Adrenal gland (tissue), 5 donors: ENCODE measurements around the gene GGA2.

Source experiments
- POLR2A ChIP-seq, 2 donors: fragments of 450-650 bp; IDR thresholded peaks; one replicate each; pipeline ENCODE4 v1.6.1; 2017; ENCODE audit warnings: antibody characterized with exemption in 2 of 2, mild to moderate bottlenecking in 2 of 2, moderate library complexity in 1 of 2
- TF ChIP-seq, protein P1 (sequence below), 6 experiments: fragments of 450-650 bp in 4 of 6; fragments of 200-600 bp in 2 of 6; sonication (generic) in 1 of 6; IDR thresholded peaks; 1 replicate in 5 of 6; 2 replicates in 1 of 6; pipeline versions ENCODE4 v1.5.1 to v1.8.0; 2016 to 2021; ENCODE audit warnings: antibody characterized with exemption in 6 of 6, mild to moderate bottlenecking in 2 of 6, moderate library complexity in 1 of 6
- donor health status: DM: no; HTN: no; CAD: no.

DNA sequence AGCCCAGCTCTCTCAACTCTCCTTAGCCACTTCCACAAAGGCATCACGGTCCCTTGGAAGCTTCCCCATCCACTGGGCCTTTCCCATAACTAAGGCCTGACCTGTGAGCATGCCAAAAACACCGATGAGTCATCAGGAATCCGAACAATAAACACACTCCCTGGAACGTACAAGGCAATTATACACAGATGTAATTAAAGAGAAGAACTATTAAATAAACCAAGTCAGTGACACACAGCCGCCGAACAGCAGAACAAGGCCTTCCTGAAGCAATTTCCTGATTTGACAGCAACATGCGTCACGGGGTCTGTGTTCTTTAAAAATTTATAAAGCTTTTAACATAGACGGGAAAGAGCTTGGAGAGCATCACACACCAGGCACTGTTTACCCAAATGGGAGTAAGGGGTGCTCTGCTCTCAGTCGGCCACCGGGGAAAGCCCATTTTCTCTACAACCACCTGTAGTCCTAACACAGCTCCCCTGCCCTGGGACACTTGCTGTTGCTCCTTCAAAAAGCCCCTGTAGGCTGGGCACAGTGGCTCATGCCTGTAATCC is 86.7 kb downstream of the GGA2 start:
- TF ChIP-seq, protein P1, sequence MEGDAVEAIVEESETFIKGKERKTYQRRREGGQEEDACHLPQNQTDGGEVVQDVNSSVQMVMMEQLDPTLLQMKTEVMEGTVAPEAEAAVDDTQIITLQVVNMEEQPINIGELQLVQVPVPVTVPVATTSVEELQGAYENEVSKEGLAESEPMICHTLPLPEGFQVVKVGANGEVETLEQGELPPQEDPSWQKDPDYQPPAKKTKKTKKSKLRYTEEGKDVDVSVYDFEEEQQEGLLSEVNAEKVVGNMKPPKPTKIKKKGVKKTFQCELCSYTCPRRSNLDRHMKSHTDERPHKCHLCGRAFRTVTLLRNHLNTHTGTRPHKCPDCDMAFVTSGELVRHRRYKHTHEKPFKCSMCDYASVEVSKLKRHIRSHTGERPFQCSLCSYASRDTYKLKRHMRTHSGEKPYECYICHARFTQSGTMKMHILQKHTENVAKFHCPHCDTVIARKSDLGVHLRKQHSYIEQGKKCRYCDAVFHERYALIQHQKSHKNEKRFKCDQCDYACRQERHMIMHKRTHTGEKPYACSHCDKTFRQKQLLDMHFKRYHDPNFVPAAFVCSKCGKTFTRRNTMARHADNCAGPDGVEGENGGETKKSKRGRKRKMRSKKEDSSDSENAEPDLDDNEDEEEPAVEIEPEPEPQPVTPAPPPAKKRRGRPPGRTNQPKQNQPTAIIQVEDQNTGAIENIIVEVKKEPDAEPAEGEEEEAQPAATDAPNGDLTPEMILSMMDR (IDR thresholded peaks at IDR 0.05) = no peak
- no peak for TF ChIP-seq POLR2A (IDR thresholded peaks at IDR 0.05)
